ENCODE results near the gene PCOLCE2. TPM values are rescaled to one million over a fixed set of nuclear protein-coding genes. Genes with fewer than 3 reads are reported as not detected.

PCOLCE2 gene
- total RNA-seq, 1 experiment from 2014 or later: 14.6 TPM

GRCh38 chr3:142819179-142819578 is 69.7 kb downstream of the PCOLCE2 start:
- Histone ChIP-seq H3K9me3 (ENCODE audit: control insufficient read depth, insufficient read depth, low read depth, low read length) (no peaks in the 10 kb centered on the region), H3K27ac (ENCODE audit: low read length) (no peak overlapping the region), H3K4me3 (ENCODE audit: low read depth in 2 of 2, low read length in 2 of 2) (no peak overlapping the region), H3K4me1 (ENCODE audit: control insufficient read depth, insufficient read depth, low read length) (no peaks in the 10 kb centered on the region), H3K27me3 (ENCODE audit: control insufficient read depth, insufficient read depth, low read length) (no peaks in the 10 kb centered on the region), H3K36me3 (ENCODE audit: control insufficient read depth, insufficient read depth, low read length) (no peaks in the 10 kb centered on the region)
- in situ Hi-C loops (cut with HindIII; ENCODE audit: low pct_unique_long_range_greater_than_20kb, low sequenced_read_pairs): no loop called here
- intact Hi-C loops (cut with micrococcal nuclease; ENCODE audit: unreplicated experiment): no loop called here
- POLR2A ChIA-PET: no interaction called here
- TF ChIP-seq CTCF (IDR thresholded peaks at IDR 0.05): no peak
- TF ChIP-seq TCF7L2 (IDR thresholded peaks at IDR 0.05; ENCODE audit: low read depth, low read length): no peak
- no peak for ATAC-seq
- no peak for DNase-seq (ENCODE audit: low read depth, low spot score)
- no TSS peak for BruUV-seq (replicated peaks)
- CTCF ChIA-PET: no interaction called here

- Histone ChIP-seq H3K27ac (ENCODE audit: low read length) (no peak overlapping the region), H3K9me3 (ENCODE audit: control insufficient read depth, insufficient read depth, low read depth, low read length) (no peaks in the 10 kb centered on the region), H3K4me3 (ENCODE audit: low read depth in 2 of 2, low read length in 2 of 2) (no peak overlapping the region), H3K36me3 (ENCODE audit: control insufficient read depth, insufficient read depth, low read length) (no peaks in the 10 kb centered on the region), H3K4me1 (ENCODE audit: control insufficient read depth, insufficient read depth, low read length) (no peaks in the 10 kb centered on the region), H3K27me3 (ENCODE audit: control insufficient read depth, insufficient read depth, low read length) (no peaks in the 10 kb centered on the region)
- no TSS peak for BruUV-seq (replicated peaks)
- in situ Hi-C loops (cut with HindIII; ENCODE audit: low pct_unique_long_range_greater_than_20kb, low sequenced_read_pairs) (no loop called here), intact Hi-C loops (cut with micrococcal nuclease; ENCODE audit: unreplicated experiment) (no loop called here)
- CTCF ChIA-PET: interaction anchor here (2.4 kb wide), 1 partner anchor 10 kb away, joined by 8 read pairs; no protein-coding TSS in a partner anchor
- no peak for DNase-seq (ENCODE audit: low read depth, low spot score)
- TF ChIP-seq CTCF (IDR thresholded peaks at IDR 0.05) (no peak), TCF7L2 (IDR thresholded peaks at IDR 0.05; ENCODE audit: low read depth, low read length) (no peak), POLR2AphosphoS5 (IDR thresholded peaks at IDR 0.05; ENCODE audit: low read depth, low read length) (no peak), SIN3A (IDR thresholded peaks at IDR 0.05; ENCODE audit: borderline replicate concordance, insufficient read depth, low read depth, low read length) (no peak), REST (IDR thresholded peaks at IDR 0.05; ENCODE audit: insufficient read depth in 1 of 2, low read depth in 2 of 2, low read length in 1 of 2) (no peak)
- POLR2A ChIA-PET: interaction anchor here (0.9 kb wide), 1 partner anchor 12 kb away, joined by 3 read pairs; no protein-coding TSS in a partner anchor
- no peak for ATAC-seq
Measured at GRCh38 chr3:142818651-142819050, 70.2 kb downstream of the PCOLCE2 start.
